Hepatocyte (in vitro differentiated cells): ENCODE data around the gene TRANK1.

Experiments used
- EZH2 ChIP-seq: fragments of 200-600 bp; sonication (generic); IDR thresholded peaks from 2 replicates; pipeline ENCODE4 v1.6.1; 2016; ENCODE audit warnings: antibody characterized with exemption, mild to moderate bottlenecking, borderline replicate concordance
- TF ChIP-seq, protein P1 (sequence below): fragments of 200-600 bp; sonication (generic); IDR thresholded peaks from 2 replicates; pipeline ENCODE4 v1.5.1; 2016; ENCODE audit warnings: antibody characterized with exemption, mild to moderate bottlenecking; ENCODE audit not compliant: poor library complexity

GRCh38 chr3:36795622-36796021 lies 149.2 kb downstream of the TRANK1 start:
- TF ChIP-seq, protein P1, sequence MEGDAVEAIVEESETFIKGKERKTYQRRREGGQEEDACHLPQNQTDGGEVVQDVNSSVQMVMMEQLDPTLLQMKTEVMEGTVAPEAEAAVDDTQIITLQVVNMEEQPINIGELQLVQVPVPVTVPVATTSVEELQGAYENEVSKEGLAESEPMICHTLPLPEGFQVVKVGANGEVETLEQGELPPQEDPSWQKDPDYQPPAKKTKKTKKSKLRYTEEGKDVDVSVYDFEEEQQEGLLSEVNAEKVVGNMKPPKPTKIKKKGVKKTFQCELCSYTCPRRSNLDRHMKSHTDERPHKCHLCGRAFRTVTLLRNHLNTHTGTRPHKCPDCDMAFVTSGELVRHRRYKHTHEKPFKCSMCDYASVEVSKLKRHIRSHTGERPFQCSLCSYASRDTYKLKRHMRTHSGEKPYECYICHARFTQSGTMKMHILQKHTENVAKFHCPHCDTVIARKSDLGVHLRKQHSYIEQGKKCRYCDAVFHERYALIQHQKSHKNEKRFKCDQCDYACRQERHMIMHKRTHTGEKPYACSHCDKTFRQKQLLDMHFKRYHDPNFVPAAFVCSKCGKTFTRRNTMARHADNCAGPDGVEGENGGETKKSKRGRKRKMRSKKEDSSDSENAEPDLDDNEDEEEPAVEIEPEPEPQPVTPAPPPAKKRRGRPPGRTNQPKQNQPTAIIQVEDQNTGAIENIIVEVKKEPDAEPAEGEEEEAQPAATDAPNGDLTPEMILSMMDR = no peak
- TF ChIP-seq EZH2 = no peak
